Astrocyte of the cerebellum (primary cell): ENCODE results near the gene MYH11.

Experiments
- DNase-seq: peaks from one replicate; pipeline ENCODE4 v3.0.0-alpha.2; 2011; ENCODE audit warnings: low read depth
- H3K4me3 ChIP-seq: 2 replicates; pipeline ENCODE4 v1.5.1; 2011; ENCODE audit warnings: mild to moderate bottlenecking, low read depth, low read length, moderate library complexity
- in situ Hi-C: cut with HindIII; loops from 2 replicates; pipeline ENCODE4 v1.10.0; 2017; ENCODE audit warnings: low sequenced_read_pairs
- TF ChIP-seq, protein P1 (sequence below): IDR thresholded peaks from 2 replicates; pipeline ENCODE4 v1.5.1; 2012; ENCODE audit warnings: low read length, low read depth, moderate library complexity, mild to moderate bottlenecking; ENCODE audit errors: missing control alignments

The MYH11 gene

GRCh38 chr16:15772579-15773293 lies 84.1 kb downstream of the MYH11 start:
- no peak for DNase-seq
- TF ChIP-seq, protein P1, sequence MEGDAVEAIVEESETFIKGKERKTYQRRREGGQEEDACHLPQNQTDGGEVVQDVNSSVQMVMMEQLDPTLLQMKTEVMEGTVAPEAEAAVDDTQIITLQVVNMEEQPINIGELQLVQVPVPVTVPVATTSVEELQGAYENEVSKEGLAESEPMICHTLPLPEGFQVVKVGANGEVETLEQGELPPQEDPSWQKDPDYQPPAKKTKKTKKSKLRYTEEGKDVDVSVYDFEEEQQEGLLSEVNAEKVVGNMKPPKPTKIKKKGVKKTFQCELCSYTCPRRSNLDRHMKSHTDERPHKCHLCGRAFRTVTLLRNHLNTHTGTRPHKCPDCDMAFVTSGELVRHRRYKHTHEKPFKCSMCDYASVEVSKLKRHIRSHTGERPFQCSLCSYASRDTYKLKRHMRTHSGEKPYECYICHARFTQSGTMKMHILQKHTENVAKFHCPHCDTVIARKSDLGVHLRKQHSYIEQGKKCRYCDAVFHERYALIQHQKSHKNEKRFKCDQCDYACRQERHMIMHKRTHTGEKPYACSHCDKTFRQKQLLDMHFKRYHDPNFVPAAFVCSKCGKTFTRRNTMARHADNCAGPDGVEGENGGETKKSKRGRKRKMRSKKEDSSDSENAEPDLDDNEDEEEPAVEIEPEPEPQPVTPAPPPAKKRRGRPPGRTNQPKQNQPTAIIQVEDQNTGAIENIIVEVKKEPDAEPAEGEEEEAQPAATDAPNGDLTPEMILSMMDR = no peak
- in situ Hi-C loops = no loop called here
- H3K4me3 ChIP-seq = no peak overlapping the region

DNA sequence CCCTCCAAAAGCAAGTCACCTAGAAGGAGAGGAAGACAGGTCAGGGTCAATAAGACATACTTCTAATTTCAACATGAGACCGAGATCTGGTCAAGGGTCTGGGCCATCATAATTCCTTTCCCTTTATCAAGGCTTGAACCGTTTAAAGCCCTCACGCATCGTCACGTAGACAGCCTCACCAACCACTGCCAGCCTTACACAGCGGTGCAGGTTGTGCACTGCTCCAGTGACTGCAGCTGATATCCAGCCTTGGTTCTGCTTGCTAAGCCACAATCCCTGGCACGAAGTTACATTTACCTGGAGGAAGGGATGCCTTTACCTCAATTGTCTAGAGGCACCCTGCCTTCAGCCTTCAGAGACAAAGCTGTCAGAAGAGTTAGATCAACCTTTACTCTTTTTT lies 85.1 kb downstream of the MYH11 start:
- in situ Hi-C loops = no loop called here

GRCh38 chr16:15770512-15770911 lies 86.3 kb downstream of the MYH11 start:
- in situ Hi-C loops = no loop called here
- no peak for DNase-seq
- no peak overlapping the region for H3K4me3 ChIP-seq

More for the DNA sequence above, 85.1 kb downstream of the MYH11 start:
- no peak for DNase-seq
- H3K4me3 ChIP-seq = no peak overlapping the region
- TF ChIP-seq, protein P1 = no peak

GRCh38 chr16:15770107-15770506 lies 86.7 kb downstream of the MYH11 start:
- in situ Hi-C loops = no loop called here
- DNase-seq = no peak

More at GRCh38 chr16:15770512-15770911, 86.3 kb downstream of the MYH11 start:
- TF ChIP-seq, protein P1 = no peak

GRCh38 chr16:15769239-15769638 lies 87.6 kb downstream of the MYH11 start:
- in situ Hi-C loops = no loop called here
- DNase-seq = no peak
- TF ChIP-seq, protein P1 = no peak
- no peak overlapping the region for H3K4me3 ChIP-seq

More at GRCh38 chr16:15770107-15770506, 86.7 kb downstream of the MYH11 start:
- TF ChIP-seq, protein P1 = no peak
- H3K4me3 ChIP-seq = no peak overlapping the region

DNA sequence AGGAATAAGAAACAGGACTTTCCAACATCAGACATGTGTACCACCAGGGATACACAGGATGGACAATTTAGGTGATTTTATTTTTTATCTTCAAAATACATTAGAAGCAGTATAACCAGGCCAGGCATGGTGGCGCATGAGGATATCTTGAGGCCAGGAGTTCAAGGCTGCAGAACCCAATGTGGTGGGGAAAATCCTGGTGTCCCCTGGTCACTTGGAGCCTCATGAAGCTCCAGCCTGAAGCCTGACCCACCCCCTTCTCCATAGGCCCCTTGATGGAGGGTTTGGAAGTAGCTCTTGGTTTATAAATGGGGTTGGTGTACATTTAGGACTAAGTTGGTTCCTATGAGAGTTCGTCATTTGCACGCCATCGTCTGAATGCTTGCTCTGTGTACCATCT lies 88.6 kb downstream of the MYH11 start:
- DNase-seq = no peak
- in situ Hi-C loops = no loop called here
- H3K4me3 ChIP-seq = no peak overlapping the region
- TF ChIP-seq, protein P1 = no peak
